HL-60 (cell line): ENCODE results near the gene AGAP9.
"Not testable (repeated sequence)": the region's sequence is repeated elsewhere in the genome, so short reads cannot be mapped to it uniquely, and the experiment has no call there.

Source experiments
- GABPA ChIP-seq: IDR thresholded peaks from 2 replicates; pipeline ENCODE4 v1.6.1; 2012; ENCODE audit warnings: low read depth
- POLR2AphosphoS5 ChIP-seq: IDR thresholded peaks from 2 replicates; pipeline ENCODE4 v1.6.1; 2012; ENCODE audit warnings: low read depth
- REST ChIP-seq: IDR thresholded peaks from 2 replicates; pipeline ENCODE4 v1.6.1; 2012; ENCODE audit warnings: low read depth; ENCODE audit not compliant: insufficient replicate concordance
- TF ChIP-seq, protein P1 (sequence below): IDR thresholded peaks from one replicate; pipeline ENCODE4 v1.5.1; 2011; ENCODE audit warnings: low read length, control low read depth, inconsistent platforms; ENCODE audit not compliant: insufficient read depth

GRCh38 chr10:47481768-47482181 is 41.7 kb downstream of the AGAP9 start:
- TF ChIP-seq, protein P1, sequence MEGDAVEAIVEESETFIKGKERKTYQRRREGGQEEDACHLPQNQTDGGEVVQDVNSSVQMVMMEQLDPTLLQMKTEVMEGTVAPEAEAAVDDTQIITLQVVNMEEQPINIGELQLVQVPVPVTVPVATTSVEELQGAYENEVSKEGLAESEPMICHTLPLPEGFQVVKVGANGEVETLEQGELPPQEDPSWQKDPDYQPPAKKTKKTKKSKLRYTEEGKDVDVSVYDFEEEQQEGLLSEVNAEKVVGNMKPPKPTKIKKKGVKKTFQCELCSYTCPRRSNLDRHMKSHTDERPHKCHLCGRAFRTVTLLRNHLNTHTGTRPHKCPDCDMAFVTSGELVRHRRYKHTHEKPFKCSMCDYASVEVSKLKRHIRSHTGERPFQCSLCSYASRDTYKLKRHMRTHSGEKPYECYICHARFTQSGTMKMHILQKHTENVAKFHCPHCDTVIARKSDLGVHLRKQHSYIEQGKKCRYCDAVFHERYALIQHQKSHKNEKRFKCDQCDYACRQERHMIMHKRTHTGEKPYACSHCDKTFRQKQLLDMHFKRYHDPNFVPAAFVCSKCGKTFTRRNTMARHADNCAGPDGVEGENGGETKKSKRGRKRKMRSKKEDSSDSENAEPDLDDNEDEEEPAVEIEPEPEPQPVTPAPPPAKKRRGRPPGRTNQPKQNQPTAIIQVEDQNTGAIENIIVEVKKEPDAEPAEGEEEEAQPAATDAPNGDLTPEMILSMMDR: not testable (repeated sequence)
- TF ChIP-seq REST, POLR2AphosphoS5, GABPA: not testable (repeated sequence)
